GM11168 (cell line): ENCODE results near the gene CXCL13.
"Not testable (repeated sequence)": the region's sequence is repeated elsewhere in the genome, so short reads cannot be mapped to it uniquely, and the experiment has no call there.

ENCODE experiments used
- in situ Hi-C: fragments of 300-500 bp; cut with MboI; formaldehyde crosslinking; loops from one replicate; pipeline ENCODE4 v1.12.0; 2022; ENCODE audit warnings: low sequenced_read_pairs; ENCODE audit not compliant: unreplicated experiment

Gene CXCL13

DNA sequence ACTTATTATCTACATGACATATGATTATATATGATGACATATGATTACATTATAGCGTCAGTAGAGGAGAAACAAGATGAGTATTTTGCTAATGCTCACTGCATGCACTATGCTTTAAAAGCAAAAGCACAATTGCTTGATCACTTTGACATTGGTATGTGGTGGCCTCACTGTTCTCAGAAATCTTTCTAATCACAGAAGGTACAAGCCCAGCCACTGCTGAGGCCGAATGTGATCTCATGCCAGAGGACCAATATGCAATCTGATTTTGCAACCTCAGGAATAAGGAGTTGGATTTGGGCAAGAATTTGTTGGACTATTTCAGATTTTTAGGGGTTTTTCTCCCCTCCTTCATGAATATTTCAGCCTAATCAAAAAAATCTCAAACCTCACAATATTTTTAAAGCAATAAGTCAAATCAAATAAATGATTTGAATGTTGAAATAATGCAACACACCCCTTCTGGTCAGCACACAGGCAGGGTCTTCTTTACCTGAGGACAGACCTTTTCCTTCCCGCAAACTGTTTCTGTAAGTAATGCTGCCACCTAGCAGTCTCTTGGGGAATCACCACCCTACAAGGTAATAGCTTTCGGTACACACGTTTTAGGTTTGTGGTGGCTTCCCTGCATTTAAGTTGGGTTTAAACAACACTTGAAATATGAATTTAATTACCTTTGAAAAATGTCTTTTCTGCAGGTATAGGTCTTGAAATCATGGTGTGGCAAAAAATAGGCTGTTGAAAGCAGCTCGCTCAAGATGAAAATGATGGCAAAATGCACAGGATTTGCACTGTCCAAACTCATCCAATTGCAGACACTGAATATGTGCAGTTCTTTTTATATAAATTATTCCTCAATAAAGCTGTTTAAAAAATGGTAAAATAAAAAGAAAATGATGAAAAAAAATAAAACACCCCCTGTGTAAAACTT, 4.8 kb upstream of the CXCL13 start:
- in situ Hi-C loops = loop anchor here (10.0 kb wide), 1 partner anchor 216 kb away; no protein-coding TSS in a partner anchor

DNA sequence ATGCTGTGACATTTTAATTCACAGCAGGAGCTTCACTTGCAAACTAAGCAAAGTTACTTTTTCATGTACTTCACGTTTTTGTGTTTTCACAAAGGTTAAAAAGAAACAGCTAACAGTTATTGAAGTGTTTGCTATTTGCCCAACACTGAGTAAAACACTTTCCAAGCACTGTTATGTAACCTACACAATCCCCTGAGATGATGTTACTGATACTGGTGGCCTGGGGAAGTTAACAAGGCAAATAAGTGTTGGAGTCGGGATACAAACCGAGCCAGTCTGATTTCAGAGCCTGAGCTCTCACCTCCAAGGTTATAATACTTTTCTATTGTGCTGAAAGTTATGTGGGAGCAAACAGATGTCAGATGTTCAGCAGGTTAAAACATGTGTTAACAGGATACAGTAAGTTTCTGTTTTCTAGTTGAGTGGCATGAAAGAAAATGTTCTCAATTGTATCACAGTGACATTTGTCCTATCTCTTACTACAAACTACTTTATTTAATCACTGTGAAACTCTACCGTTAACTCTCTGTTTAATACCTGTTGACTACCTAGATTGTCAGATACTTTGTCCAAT, 3.9 kb upstream of the CXCL13 start:
- in situ Hi-C loops = loop anchor here (10.0 kb wide), 1 partner anchor 217 kb away; no protein-coding TSS in a partner anchor

DNA sequence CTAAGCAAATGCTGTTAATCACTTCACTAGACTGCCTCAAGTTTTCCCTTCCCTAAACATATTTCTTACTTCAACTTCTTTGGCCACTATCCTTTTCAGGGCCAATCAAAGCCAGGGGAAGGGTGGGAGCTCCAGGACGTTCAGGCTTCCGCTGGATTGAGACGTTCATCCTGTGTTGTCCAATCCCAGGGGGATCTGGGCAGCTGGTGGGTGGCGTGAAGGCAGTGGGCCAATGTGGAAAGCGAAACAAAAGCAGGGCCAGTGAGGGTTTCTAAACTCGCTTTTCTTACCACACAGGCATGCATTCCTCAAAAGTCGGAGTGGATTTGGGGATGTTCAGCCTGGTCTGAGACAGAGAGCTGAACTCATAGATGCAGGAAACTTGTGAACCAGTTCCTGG, 7.6 kb downstream of the CXCL13 start:
- in situ Hi-C loops = no loop called here

DNA sequence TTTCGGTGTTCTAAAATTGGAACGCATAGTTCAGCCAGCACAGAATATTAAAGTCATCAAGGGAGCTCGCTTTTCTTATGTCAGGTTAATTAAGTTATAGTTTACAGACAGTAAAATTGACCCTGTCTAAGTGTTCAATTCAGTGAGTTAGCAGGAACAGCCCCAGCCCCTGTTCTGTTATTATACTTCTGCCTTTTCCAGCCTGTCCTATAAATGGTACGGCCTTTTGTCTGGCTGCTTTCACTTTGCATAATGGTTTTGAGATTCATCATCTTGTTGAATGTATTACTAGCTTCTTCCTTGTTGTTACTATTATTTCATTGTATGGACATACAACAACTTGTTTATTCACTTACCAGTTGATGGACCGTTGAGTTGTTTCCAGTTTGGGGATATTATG, 9.5 kb downstream of the CXCL13 start:
- in situ Hi-C loops = no loop called here

DNA sequence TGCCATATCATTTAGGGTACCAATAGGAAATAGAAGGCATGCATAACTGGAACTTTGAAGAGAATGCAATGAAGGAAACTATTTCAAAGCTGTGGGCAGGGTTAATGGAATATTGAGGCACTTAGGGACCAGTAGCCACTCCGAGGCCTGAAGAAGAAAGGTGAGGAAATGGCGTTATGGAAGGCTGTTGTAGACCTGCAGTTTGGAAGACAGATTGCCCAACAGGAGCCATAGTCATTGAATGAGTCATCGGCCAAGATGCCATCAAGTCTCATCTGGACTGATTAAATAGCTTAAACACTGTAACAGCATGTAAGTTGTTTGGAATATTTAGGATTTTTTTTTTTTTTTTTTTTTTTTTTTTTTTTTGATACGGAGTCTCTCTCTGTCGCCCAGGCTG, 11.6 kb downstream of the CXCL13 start:
- in situ Hi-C loops = no loop called here

DNA sequence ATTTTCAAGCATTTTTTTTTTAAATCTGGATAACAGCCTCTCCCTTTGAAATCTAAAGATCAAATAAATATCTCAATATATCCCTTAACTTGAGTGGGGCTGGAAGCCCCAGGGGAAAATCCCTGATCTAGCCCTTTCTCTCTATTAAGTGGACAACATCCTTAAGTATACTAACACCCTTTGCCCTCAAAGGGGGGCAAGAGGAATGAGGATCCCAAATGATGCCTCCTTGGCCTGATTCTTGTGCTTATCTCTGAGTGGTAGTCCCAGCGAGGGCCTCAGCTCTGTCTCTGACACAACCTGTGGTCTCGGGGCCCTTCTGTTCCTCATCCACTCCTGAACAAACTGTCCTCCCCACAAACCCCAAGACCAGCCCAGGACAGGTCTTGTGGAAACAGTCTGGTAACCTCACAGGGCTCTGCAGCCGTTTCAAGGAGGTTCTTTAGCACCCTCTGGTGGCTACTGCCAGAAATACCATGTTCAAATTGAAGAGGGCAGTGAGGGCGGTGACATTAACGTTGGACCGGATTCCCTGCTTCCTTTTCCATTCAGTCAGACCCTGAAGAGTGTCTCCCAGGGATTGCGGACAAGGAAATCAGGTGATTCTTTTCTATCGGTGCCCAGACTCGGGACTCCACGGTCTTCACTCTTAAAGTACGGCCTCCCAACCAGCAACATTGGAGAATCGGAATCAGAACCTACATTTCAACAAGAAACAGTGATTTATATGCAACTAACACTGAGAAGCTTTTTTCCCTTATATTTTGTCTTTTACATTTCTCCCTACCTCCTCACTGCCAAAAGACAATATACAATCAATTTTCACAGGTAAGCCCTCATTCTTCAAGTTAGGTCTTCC, 13.0 kb downstream of the CXCL13 start:
- in situ Hi-C loops = no loop called here

DNA sequence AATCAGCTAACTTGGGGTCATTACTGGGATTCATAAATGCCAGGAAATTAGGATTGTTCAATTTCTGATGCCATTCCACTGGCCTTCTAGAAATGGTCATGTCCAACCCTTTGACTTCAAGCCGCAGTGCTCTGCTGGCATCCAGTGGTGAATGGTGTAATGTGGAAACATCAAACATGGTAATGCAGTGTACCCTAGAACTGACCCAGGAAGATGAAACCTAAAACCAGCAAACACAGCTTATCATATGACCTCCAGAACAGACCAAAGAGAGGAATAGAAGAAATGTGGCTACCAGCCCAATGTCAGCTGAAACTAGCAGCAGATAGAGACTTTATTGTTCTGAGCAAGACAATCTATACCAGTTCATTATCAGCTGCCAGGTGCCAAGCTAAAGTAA, 13.8 kb downstream of the CXCL13 start:
- in situ Hi-C loops = no loop called here

DNA sequence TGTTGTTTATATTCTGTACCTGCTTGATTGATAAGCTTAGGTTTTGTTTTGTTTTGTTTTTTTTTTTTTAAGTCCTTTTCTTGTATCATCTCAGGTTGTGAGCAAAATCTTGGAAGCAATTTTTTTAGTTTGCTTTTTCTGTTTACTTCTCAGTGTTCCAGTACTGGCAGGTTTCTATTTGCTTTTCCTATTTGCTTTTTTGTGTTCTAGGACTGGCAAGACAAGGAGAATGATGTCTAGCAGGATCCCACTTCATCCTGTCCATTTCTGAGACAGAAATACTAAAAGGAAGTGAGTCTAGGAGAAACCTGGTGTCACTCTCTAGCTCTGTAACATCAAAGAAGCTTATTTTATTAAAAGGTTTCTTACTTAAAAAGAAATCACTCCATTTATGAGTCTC, 15.6 kb downstream of the CXCL13 start:
- in situ Hi-C loops = no loop called here

DNA sequence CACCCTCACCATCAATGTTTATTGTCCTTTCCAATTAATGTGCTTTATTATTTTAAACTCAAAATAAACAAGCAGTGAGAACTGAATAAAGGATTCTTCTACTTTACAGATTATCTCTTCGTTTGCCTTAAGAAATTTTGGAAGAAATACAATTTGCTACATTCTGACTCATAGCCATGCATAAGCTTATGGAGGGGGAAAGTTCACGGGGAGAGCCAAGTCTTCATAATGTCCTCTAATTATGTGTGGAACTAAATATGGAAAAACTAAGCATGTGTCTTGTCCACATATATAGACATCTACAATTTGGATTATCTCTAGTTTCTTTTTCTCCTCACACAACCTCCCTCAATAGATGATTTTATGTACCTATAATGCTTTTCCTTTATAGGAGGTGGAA, 17.5 kb downstream of the CXCL13 start:
- in situ Hi-C loops = no loop called here

DNA sequence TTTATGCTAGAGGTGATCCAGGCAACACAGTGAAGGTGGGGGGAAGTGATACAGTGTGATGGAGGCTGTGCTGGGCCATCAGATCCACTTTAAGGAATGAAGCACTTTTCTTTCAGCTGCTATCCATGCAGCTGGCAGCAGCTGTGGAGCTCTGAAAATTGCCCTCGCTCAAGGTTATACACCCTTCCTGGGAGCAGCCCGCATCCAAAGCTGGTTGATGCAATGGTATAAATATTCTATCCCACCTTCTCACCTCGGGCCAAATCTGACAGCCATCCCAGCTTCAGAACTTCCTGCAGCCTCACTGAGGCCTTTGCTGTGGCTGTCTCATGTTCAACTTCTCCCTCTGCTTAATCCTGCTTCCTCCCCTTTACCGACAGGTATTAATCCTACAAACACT, 18.6 kb downstream of the CXCL13 start:
- in situ Hi-C loops = no loop called here

DNA sequence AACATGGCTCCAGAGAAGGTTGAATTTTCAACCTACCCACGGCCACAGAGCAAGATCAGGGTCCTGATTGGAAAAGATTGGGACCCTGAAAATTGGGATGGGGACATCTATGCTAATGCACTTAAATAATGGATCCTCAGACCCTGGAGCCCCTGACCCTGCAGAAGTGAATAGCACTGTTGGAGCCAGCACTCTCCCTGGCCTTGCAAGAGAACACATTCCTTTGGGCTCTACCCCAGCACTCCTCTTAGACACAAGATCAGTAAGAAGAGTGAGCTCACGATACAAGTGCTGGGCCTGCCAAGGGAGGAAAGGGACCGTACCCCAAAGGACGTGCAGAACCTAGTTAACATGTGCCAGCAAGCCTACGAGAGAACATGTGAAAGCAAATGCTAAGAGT, 19.9 kb downstream of the CXCL13 start:
- in situ Hi-C loops = no loop called here

DNA sequence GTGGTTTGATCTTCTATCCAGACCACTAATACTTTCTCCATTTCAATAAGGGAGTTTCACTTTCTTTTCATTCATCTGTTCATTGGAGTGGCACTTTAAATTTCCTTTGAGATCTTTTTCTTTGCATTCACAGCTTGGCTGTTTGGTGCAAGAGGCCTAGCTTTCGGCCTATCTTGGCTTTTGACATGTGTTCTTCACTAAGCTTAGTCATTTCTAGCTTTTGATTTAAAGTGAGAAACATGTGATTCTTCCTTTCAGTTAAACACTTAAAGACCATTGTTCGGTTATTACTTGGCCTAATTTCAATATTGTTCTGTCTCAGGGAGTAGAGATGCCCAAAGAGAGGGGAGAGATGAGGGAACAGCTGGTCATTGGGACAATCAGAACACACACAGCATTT, 24.3 kb downstream of the CXCL13 start:
- in situ Hi-C loops = no loop called here

DNA sequence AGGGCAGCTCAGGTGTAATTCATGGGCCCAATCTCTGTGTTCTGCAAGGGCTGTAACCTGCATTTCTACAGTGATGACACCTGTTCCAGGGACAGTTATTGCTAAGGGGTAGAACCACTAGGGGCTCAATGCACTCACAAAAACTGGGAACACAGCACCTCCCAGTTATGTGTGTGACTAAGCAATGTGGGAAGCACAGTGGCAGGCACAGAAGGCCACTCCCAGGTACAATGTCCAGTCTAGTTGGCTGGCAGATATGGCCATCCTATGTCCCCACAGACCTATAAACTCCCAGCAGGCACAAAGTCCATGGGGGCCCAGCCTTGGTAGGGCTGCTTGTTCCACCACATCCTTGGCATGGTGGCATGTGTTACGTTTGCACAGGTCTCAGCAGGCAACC, 25.7 kb downstream of the CXCL13 start:
- in situ Hi-C loops = no loop called here

DNA sequence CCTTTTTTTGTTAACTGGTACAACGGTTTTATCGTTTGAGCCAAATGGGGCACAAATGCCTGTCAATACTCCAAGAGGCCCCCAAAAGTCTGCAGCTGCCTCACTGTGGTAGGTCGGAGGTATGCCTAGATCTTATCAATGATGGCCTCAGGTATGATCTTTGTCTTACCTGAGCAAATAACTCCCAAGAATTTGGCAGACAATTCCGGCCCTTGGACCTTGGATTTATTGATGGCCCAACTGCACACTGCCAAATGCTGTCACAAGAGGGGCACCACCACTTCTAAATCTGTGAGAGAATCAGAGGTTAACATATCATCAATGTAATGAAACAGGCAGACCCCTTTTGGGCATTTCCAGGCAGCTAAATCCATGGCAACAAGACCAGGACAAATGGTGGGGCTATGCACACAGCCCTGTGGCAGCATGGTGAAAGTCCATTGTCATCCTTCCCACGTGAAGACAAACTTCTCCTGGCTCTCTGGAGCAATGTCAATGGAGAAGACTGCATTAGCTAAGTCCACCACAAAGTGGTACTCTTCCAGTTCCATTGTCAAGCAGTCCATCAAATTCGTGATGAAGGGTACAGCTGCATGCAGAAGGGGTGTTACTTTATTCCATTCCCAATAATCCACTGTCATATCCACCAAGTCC, 28.6 kb downstream of the CXCL13 start:
- in situ Hi-C loops = no loop called here

DNA sequence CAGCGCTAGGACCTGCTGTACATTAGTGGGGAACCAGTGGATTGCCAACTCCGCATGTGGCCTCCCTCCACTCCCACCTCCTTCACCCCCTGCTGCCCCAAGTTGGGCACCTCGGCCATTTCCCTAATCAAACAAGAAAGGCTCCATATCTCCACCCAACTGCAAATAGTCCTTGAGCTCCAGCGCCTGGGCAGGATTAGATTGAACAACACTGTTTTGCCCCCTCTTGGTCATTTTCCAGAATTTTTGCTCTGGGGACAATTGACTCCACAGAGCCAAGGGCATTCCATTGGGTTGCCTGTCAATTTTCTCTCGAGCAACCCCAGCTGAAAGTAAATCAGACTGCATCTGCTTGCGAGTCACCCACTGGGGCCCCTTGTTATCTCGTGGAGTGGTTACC, 29.6 kb downstream of the CXCL13 start:
- in situ Hi-C loops = no loop called here

DNA sequence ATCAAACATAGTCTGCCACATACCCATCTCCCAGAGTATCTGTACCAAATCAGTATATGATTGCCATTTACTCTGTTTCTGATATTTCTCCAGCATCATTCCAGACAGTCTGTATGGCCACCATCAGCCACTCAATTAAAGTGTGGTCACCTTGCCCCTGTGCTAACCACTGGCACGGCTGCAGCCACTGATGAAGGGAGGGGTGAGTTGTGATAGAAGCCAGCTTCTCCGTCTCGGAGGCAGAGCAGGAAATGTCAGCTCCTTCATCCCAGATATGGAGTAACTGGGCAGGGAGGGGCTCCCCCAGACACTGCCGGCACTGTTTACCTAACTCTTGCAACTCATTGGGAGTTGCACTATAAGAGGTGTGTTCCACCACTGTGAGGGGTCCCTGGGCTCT, 30.3 kb downstream of the CXCL13 start:
- in situ Hi-C loops = no loop called here

DNA sequence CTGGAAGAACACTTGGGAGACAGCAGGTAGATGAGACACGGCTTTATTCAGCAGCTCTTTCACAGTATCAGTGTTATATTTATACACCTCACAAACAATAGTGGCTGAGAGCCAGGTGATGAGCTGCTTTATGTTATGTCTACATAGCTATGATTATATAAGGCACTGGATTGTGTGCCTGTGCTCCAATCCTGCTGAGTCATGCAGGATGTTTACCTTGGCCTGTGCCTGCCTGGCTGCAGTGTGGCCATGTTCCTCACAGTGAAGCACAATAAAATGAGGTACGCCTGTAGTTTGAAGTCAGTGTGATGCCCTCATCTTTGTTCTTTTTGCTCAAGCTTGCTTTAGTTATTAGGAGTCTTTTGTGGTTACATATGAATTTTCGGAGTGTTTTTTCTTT, 31.3 kb downstream of the CXCL13 start:
- in situ Hi-C loops = no loop called here

DNA sequence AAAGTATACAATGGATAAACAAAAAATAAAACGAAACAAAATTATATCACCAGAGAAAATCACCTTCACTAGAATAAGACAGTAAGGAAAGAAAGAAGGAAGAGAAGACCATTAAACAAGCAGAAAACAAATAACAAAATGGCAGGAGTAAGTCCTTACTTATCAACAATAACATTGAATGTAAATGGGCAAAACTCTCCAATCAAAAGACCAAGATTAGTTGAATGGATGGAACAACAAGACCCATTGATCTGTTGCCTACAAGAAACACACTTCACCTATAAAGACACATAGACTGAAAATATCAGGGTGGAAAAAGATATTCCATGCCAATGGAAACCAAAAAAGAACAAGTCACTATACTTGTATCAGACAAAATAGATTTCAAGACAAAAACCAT, 38.4 kb downstream of the CXCL13 start:
- in situ Hi-C loops = not testable (repeated sequence)

DNA sequence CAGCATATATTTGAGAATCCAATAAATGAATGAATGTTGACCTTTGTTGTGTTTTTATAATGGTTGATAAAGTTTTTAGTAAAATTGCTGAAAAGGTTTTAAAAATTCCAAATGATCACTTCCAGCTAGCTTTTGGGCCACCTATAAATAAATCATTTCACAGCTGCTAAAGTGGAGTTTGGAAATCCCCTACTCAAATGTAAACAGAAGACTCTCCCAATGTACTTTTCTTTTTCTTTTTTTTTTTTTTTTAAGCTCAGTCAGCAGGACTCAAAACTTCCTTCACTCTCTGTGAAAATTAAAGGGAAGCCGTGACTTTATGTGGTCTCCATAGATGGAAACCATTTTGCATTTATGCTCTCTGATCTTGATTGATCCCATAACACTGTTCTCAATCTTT, 45.2 kb downstream of the CXCL13 start:
- in situ Hi-C loops = no loop called here

DNA sequence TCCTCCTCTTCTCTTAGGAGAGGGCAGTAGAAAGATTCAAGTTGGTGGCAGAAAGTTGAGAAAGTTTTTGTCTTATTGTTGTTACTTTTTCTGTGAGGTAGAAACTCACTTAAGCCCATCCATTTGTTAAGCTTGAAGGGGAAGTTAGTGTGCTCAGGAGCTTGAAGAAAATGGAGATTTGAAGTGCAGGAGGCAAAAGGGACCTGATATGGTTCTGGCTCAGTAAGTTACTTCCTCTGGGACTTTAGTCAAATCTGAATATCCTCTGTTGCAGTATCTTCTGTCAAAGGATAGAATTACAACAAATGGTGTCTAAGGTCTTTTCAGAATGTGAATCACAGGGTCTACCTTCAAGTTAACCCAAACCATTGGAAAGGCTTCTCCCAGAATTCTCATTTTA, 46.2 kb downstream of the CXCL13 start:
- in situ Hi-C loops = no loop called here
